Testis (tissue), 3 donors: Measurements from ENCODE around the gene CCNO. TPM values are rescaled to one million over a fixed set of nuclear protein-coding genes. Genes with fewer than 3 reads are reported as not detected.

Experiments
- DNase-seq: peaks from one replicate; pipeline ENCODE4 v3.0.0-alpha.2; 2019
- H3K27ac ChIP-seq, 2 donors: fragments of 200-600 bp; sonication (generic); one replicate each; pipeline ENCODE4 v1.5.1; 2019
- H3K27me3 ChIP-seq: fragments of 200-600 bp; sonication (generic); one replicate; pipeline ENCODE4 v1.5.1; 2019
- H3K36me3 ChIP-seq: fragments of 200-600 bp; sonication (generic); one replicate; pipeline ENCODE4 v1.5.1; 2017; ENCODE audit warnings: low read depth; ENCODE audit errors: missing control alignments
- H3K4me1 ChIP-seq: fragments of 200-600 bp; sonication (generic); one replicate; pipeline ENCODE4 v1.5.1; 2019
- H3K4me3 ChIP-seq, 2 donors: fragments of 200-600 bp; sonication (generic); one replicate each; pipeline ENCODE4 v1.5.1; 2017 to 2019
- H3K9me3 ChIP-seq: fragments of 200-600 bp; sonication (generic); one replicate; pipeline ENCODE4 v1.5.1; 2017
- POLR2A ChIP-seq: fragments of 450-650 bp; IDR thresholded peaks from one replicate; pipeline ENCODE4 v1.6.1; 2017; ENCODE audit warnings: antibody characterized with exemption, mild to moderate bottlenecking, moderate library complexity
- WGBS, 2 donors: methylation state at CpG; one replicate each; pipeline ENCODE4 v1.1.5; 2018; 5-methylcytosine and 5-hydroxymethylcytosine counted together
- intact Hi-C: fragments of 100-400 bp; cut with DNase I; formaldehyde crosslinking; loops from one replicate; pipeline ENCODE4 v1.15.1; 2023; ENCODE audit warnings: low total_unique reads
- polyA plus RNA-seq: library from polyadenylated mRNA; stranded (reverse); fragments of 350-450 nt; fragmentation: Illumina TruSeq; extraction: RNeasy Lipid Tissue Mini Kit (QIAGEN cat#74804); gene quantifications from one replicate; pipeline ENCODE4 v1.2.3, GENCODE V29; 2014; ENCODE audit warnings: low read depth, low replicate concordance; ENCODE audit not compliant: insufficient read depth
- total RNA-seq, 2 donors: library from RNA; depleted of rRNA; stranded (reverse); fragments of >200 nt; gene quantifications; one replicate each; pipeline ENCODE4 v1.2.3, GENCODE V29; 2016
- TF ChIP-seq, protein P1 (sequence below), 3 experiments: fragments of 450-650 bp in 2 of 3; fragments of 200-600 bp in 1 of 3; sonication (generic) in 1 of 3; IDR thresholded peaks; one replicate each; pipeline ENCODE4 v1.5.1; 2016 to 2019; ENCODE audit warnings: antibody characterized with exemption in 3 of 3, mild to moderate bottlenecking in 2 of 3, moderate library complexity in 1 of 3

Gene CCNO
- total and polyA plus RNA-seq, 3 donors from 2014 or later, result 13.8 to 19.9 (median 14.4) TPM

DNA sequence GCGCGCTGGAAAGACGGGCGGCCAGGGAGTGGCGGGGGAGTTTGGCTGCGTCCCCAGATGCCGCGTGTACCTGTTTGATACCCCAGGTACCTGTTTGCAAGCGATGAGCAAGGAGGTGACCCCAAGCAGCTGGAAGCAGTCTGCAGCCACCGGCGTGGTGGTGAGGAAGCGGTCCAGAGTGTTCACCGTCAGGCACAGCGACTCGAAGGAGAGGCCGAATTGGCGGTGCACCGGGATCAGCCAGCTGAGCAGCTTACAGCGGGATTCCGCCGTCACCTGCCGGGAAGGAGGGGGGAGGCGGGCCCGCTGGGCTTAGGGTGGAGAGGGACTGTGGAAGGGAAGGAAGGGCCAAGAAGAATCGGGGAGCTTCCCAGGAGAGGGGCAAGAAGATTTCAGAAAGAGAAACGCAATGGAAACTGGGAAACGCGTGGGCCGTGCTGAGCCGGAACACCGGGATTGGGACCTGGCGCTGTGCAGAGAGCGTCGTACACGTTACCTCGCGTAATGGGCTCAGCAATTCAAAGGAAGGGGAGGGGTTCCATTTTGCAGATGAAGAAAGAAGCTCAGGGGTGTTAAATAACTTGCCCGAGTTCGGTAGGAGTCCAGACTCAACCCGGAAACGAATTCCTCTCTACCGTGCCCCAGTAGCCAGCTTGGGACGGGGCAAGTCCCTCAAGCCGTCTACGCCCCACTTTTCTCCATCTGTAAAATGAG is 980 bp downstream of the CCNO start:
- H3K36me3 ChIP-seq, result no peaks in the 10 kb centered on the region
- H3K27ac ChIP-seq, result no peak overlapping the region
- peak; percentile 37 for DNase-seq
- TF ChIP-seq, protein P1, sequence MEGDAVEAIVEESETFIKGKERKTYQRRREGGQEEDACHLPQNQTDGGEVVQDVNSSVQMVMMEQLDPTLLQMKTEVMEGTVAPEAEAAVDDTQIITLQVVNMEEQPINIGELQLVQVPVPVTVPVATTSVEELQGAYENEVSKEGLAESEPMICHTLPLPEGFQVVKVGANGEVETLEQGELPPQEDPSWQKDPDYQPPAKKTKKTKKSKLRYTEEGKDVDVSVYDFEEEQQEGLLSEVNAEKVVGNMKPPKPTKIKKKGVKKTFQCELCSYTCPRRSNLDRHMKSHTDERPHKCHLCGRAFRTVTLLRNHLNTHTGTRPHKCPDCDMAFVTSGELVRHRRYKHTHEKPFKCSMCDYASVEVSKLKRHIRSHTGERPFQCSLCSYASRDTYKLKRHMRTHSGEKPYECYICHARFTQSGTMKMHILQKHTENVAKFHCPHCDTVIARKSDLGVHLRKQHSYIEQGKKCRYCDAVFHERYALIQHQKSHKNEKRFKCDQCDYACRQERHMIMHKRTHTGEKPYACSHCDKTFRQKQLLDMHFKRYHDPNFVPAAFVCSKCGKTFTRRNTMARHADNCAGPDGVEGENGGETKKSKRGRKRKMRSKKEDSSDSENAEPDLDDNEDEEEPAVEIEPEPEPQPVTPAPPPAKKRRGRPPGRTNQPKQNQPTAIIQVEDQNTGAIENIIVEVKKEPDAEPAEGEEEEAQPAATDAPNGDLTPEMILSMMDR (IDR thresholded peaks at IDR 0.05), result no peak
- no peak for TF ChIP-seq POLR2A
- no peaks in the 10 kb centered on the region for H3K27me3 ChIP-seq
- H3K4me3 ChIP-seq, result peak overlapping the region; percentile 57 to 61
- peaks cover 26% of the 10 kb centered on the region for H3K4me1 ChIP-seq
- 3% methylated on average over 44 to 45 of the region's 45 CpGs for WGBS, 2 donors
- no peaks in the 10 kb centered on the region for H3K9me3 ChIP-seq
- intact Hi-C loops, result no loop called here

DNA sequence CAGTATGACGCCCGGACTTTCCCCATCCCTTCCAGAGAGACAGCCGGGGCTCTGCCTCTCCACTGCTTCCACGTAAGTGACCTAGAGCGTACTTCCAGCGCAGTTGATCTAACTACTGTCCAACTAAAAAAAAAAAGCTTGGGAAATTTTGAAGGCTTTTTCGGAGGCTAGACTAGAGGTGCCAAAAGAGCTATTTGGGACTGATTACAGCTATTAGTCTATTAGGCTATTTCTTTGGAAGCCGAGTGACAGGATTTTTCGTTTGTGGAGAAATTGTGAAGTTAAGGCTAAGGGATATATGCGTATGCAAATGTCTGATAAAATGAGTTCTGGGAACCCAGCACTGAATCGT is 1.5 kb downstream of the CCNO start:
- TF ChIP-seq, protein P1 (IDR thresholded peaks at IDR 0.05), result no peak
- no peak for TF ChIP-seq POLR2A
- Histone ChIP-seq H3K36me3 (no peaks in the 10 kb centered on the region), H3K4me1 (peaks cover 30% of the 10 kb centered on the region), H3K4me3 (peak overlapping the region; percentile 57 to 61), H3K27me3 (no peaks in the 10 kb centered on the region), H3K27ac (no peak overlapping the region), H3K9me3 (no peaks in the 10 kb centered on the region)
- intact Hi-C loops, result no loop called here
- WGBS, 2 donors, result 8 to 9% methylated on average over 11 of the region's 11 CpGs
- DNase-seq, result no peak

DNA sequence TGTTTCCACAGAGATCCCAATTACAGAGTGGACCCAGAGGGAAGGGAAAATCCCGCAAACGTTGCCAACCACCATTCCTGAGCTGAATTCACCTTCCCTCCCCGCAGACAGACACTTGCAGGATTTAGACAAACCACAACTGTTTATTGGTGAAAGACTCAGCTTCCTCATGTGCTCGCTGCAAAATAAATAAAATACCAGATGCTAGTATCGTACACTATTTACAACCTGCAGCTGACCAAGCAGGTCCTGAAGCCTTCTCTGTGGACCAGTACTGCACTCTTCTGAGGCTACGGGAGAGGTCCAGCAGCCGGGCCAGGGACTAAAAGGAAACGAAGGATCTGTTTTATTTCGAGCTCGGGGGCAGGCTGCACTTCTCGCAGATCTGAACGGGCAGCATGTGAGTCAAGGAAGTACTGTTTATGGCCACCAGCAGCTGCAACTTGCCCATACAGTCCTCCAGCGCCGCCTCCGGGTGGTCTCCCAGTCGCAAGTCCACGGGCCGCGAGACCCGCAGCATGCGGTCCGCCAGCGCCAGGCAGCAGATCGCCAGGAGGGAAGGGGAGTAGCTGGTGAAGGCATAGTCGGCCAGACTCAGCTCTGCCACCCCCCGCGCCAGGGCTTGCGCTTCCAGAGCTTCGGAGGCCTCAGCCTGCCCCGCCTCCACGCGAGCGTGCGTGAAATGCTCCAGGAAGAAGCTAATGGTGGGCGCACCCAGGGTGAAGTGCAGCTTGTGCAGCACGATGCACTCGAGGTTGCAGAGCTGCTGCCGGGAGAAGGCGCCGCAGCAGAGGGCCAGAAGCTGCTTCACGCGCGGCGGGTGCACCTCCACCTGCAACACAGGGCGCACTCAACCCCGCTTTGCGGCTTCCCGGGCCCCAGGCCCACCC is 2.1 kb downstream of the CCNO start:
- no peaks in the 10 kb centered on the region for H3K36me3 ChIP-seq
- H3K27ac ChIP-seq, result no peak overlapping the region
- peaks cover 30% of the 10 kb centered on the region for H3K4me1 ChIP-seq
- no peaks in the 10 kb centered on the region for H3K9me3 ChIP-seq
- intact Hi-C loops, result no loop called here
- WGBS, 2 donors, result 3 to 10% methylated on average over 19 to 38 of the region's 48 CpGs
- no peaks in the 10 kb centered on the region for H3K27me3 ChIP-seq
- DNase-seq, result no peak
- H3K4me3 ChIP-seq, result peak overlapping the region in 1 of 2 donors; percentile 61
- TF ChIP-seq, protein P1 (IDR thresholded peaks at IDR 0.05), result no peak
- no peak for TF ChIP-seq POLR2A

DNA sequence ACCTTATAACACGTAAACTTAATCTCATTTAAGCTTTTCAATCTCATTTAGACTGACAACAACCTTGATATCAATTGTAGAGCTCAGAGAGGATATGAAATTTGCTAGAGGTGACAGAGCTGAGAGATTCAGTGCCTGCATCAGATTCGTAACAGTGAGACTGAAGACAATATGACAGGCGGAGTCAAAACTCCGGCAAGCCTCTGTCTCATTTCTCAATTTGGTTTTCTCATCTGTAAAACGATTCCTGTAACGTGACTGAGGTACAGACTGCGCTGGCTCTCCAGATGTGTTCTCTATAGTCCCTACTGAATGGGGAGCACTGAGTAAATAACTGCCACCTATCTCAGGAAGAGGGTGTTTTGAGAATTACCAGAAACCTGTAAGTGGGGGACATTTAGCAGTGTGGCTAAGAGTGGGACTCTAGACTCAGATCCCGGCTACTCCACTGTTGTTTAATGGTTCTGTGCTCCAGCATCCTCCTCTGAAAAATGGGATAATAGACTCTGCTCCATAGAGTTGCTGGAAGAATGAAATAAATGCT is 3.2 kb downstream of the CCNO start:
- Histone ChIP-seq H3K9me3 (no peaks in the 10 kb centered on the region), H3K27me3 (no peaks in the 10 kb centered on the region), H3K4me1 (peaks cover 30% of the 10 kb centered on the region), H3K36me3 (no peaks in the 10 kb centered on the region), H3K4me3 (no peak overlapping the region), H3K27ac (no peak overlapping the region)
- TF ChIP-seq, protein P1 (IDR thresholded peaks at IDR 0.05), result no peak
- TF ChIP-seq POLR2A, result no peak
- WGBS, 2 donors, result 27 to 33% methylated on average over 8 of the region's 8 CpGs
- DNase-seq, result no peak
- intact Hi-C loops, result no loop called here
